Natural killer cell (primary cell): ENCODE measurements around the gene TBC1D22A. TPM values are rescaled to one million over a fixed set of nuclear protein-coding genes. Genes with fewer than 3 reads are reported as not detected.

Experiments
- ATAC-seq, 3 donors: fragments of 150-1000 bp in 2 of 3; fragments of 200-7000 bp in 1 of 3; cut with Tn5 transposase; 1 replicate in 1 of 3; 2 replicates in 2 of 3; pipeline ENCODE4 v1.10.0; 2021; ENCODE audit warnings: mild to moderate bottlenecking in 2 of 3, moderate library complexity in 2 of 3
- DNase-seq, 2 donors: peaks; one replicate each; pipeline versions ENCODE4 v3.0.0 to v3.0.0-alpha.2; 2013 to 2021; ENCODE audit warnings: mixed read lengths in 1 of 2
- H3K27ac ChIP-seq: one replicate; pipeline ENCODE4 v1.5.1; 2013; ENCODE audit warnings: mild to moderate bottlenecking, low read length
- H3K27me3 ChIP-seq: one replicate; pipeline ENCODE4 v1.6.1; 2013; ENCODE audit warnings: low read length; ENCODE audit not compliant: control insufficient read depth, insufficient read depth
- H3K36me3 ChIP-seq: one replicate; pipeline ENCODE4 v1.6.1; 2013; ENCODE audit warnings: low read length; ENCODE audit not compliant: control insufficient read depth, insufficient read depth
- H3K4me1 ChIP-seq: one replicate; pipeline ENCODE4 v1.6.1; 2013; ENCODE audit warnings: low read length; ENCODE audit not compliant: control insufficient read depth, insufficient read depth
- H3K4me3 ChIP-seq: one replicate; pipeline ENCODE4 v1.5.1; 2013; ENCODE audit warnings: low read length
- H3K9me3 ChIP-seq: one replicate; pipeline ENCODE4 v1.6.1; 2013; ENCODE audit warnings: low read length; ENCODE audit not compliant: control insufficient read depth, insufficient read depth
- H3K27ac Mint-ChIP-seq, 2 donors: one replicate each; pipeline ENCODE4 v1.8.0; 2022; ENCODE audit warnings: mild to moderate bottlenecking in 2 of 2, mixed read lengths in 2 of 2, moderate library complexity in 1 of 2
- H3K27me3 Mint-ChIP-seq, 2 donors: one replicate each; pipeline ENCODE4 v1.8.0; 2022; ENCODE audit warnings: low read depth in 2 of 2, mixed read lengths in 2 of 2
- H3K36me3 Mint-ChIP-seq: one replicate; pipeline ENCODE4 v1.8.0; 2022; ENCODE audit warnings: mixed read lengths
- H3K4me1 Mint-ChIP-seq, 2 donors: one replicate each; pipeline ENCODE4 v1.8.0; 2022; ENCODE audit warnings: mixed read lengths in 2 of 2
- H3K4me3 Mint-ChIP-seq: one replicate; pipeline ENCODE4 v1.8.0; 2022; ENCODE audit warnings: mild to moderate bottlenecking, moderate library complexity, mixed read lengths
- H3K9me3 Mint-ChIP-seq, 2 donors: one replicate each; pipeline ENCODE4 v1.8.0; 2022; ENCODE audit warnings: mixed read lengths in 2 of 2
- WGBS: methylation state at CpG from one replicate; pipeline ENCODE4 v1.1.7; 2013; ENCODE audit warnings: missing lambda C conversion rate; ENCODE audit not compliant: insufficient coverage; 5-methylcytosine and 5-hydroxymethylcytosine counted together
- intact Hi-C: fragments of 100-400 bp; cut with micrococcal nuclease; formaldehyde crosslinking; loops from one replicate; pipeline ENCODE4 v1.14.2; 2022
- total RNA-seq, 4 donors: library from RNA; stranded (reverse); fragments of 120-200 nt in 1 of 4; gene quantifications; one replicate each; pipeline versions ENCODE4 v1.2.3 to v1.2.4, GENCODE V29; 2013 to 2022
- TF ChIP-seq, protein P1 (sequence below): fragments of 200-600 bp; IDR thresholded peaks from one replicate; pipeline ENCODE4 v1.8.0; 2022; ENCODE audit warnings: antibody characterized with exemption

TBC1D22A gene
- total RNA-seq, 3 donors from 2014 or later (not counting 1 experiment from before 2014, with no cell fraction given), result 47.4 to 53.7 (median 53.2) TPM

DNA sequence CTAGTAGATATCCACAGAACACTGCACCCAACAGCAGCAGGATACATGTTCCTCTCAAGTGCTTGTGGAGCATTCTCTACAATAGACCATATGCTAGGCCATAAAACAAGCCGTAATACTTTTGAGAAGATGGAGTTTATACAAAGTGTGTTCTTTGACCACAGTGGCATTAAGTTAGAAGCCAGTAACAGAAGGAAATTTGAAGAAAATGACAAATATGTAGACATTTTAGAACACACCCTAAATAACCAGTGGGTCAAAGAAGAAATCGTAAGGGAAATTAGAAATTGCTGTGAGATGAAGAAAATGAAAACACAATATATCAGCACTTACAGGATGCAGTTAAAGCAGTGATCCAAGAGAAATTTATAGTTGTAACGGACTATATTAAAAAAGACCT, 163.4 kb downstream of the TBC1D22A start:
- peaks cover 2 to 3% of the 10 kb centered on the region in 2 donors for H3K9me3 Mint-ChIP-seq
- WGBS, result 100% methylated on average over 1 of the region's 3 CpGs
- Histone ChIP-seq H3K27ac (no peak overlapping the region), H3K36me3 (no peaks in the 10 kb centered on the region), H3K4me1 (no peaks in the 10 kb centered on the region), H3K4me3 (no peak overlapping the region), H3K27me3 (no peaks in the 10 kb centered on the region), H3K9me3 (no peaks in the 10 kb centered on the region)
- no peak overlapping the region for H3K27ac Mint-ChIP-seq
- no peak overlapping the region for H3K4me3 Mint-ChIP-seq
- intact Hi-C loops, result no loop called here
- DNase-seq, result no peak
- ATAC-seq, result no peak
- H3K27me3 Mint-ChIP-seq, result no peaks in the 10 kb centered on the region
- no peaks in the 10 kb centered on the region for H3K36me3 Mint-ChIP-seq
- peaks cover 21 to 22% of the 10 kb centered on the region in 2 donors for H3K4me1 Mint-ChIP-seq
- TF ChIP-seq, protein P1, sequence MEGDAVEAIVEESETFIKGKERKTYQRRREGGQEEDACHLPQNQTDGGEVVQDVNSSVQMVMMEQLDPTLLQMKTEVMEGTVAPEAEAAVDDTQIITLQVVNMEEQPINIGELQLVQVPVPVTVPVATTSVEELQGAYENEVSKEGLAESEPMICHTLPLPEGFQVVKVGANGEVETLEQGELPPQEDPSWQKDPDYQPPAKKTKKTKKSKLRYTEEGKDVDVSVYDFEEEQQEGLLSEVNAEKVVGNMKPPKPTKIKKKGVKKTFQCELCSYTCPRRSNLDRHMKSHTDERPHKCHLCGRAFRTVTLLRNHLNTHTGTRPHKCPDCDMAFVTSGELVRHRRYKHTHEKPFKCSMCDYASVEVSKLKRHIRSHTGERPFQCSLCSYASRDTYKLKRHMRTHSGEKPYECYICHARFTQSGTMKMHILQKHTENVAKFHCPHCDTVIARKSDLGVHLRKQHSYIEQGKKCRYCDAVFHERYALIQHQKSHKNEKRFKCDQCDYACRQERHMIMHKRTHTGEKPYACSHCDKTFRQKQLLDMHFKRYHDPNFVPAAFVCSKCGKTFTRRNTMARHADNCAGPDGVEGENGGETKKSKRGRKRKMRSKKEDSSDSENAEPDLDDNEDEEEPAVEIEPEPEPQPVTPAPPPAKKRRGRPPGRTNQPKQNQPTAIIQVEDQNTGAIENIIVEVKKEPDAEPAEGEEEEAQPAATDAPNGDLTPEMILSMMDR, result no peak

DNA sequence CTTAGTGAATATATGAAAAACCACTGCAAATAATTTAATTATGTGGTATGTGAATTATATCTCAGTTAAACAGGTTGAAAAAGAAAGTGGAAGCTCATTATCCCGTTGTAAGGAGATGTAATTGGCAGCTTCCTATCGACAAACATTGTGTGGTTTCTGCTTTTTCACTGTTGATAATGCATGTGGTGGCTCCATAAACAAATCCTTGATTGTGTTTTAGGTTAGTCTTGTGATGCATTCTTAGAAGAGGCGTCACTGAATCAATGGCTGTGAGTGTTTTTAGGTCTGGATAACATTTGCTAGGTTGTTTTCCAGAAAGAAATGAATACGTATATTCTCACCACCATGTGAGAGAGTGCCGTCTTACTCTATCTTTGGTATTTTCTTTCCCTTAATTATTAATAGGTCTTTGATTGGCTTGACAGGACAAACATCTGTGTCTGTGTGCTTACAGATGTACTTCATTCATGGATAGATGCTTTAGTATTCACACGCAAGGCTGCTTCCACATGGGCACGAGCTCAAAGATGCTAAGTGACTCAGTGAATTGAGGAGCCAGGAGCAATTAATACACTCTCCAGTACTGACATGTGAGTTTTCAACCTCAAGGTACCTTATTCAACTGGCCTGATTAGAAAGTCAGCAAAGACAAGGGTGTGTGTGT, 166.7 kb downstream of the TBC1D22A start:
- WGBS, result 94% methylated on average over 4 of the region's 7 CpGs
- H3K36me3 ChIP-seq, result no peaks in the 10 kb centered on the region
- H3K4me1 Mint-ChIP-seq, result peaks cover 28 to 32% of the 10 kb centered on the region in 2 donors
- no peaks in the 10 kb centered on the region for H3K27me3 Mint-ChIP-seq
- TF ChIP-seq, protein P1, result no peak
- ATAC-seq (no peak), DNase-seq (no peak)
- no peak overlapping the region for H3K4me3 ChIP-seq
- intact Hi-C loops, result no loop called here
- no peaks in the 10 kb centered on the region for H3K9me3 ChIP-seq
- H3K4me1 ChIP-seq, result peaks cover 17% of the 10 kb centered on the region
- H3K36me3 Mint-ChIP-seq, result no peaks in the 10 kb centered on the region
- no peak overlapping the region for H3K4me3 Mint-ChIP-seq
- no peak overlapping the region for H3K27ac ChIP-seq
- no peaks in the 10 kb centered on the region for H3K9me3 Mint-ChIP-seq
- H3K27me3 ChIP-seq, result no peaks in the 10 kb centered on the region
- H3K27ac Mint-ChIP-seq, result peak overlapping the region in 1 of 2 donors; percentile 8

DNA sequence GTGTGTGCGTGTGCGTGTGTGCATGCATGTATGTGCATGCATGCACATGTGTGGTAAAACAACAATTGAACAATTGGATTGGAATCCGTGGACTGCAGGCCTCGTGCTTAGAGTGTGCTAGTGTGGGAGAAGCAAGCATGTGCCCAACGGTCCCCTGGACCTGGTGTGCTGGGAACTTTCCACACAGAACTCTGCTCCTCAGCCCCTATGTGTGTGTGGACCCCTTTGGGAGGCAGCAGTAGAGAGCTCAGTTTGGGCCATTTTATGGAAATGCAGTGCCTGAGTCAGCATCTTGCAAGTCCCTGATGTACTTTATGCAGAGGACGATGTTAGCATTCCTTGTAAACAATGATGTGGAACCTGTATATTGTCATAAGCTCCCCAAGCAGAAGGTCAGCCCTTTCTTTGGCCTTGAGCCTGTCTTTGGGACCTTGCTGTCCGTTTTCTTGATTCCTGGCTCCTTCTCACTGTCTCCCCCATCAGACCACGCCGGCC, 167.3 kb downstream of the TBC1D22A start:
- peaks cover 23% of the 10 kb centered on the region for H3K4me1 ChIP-seq
- WGBS, result 98% methylated on average over 7 of the region's 9 CpGs
- intact Hi-C loops, result loop anchor here (5.0 kb wide), 1 partner anchor 1327 kb away; no protein-coding TSS in a partner anchor
- Mint-ChIP-seq H3K9me3 (no peaks in the 10 kb centered on the region), H3K27ac (no peak overlapping the region), H3K4me3 (no peak overlapping the region), H3K36me3 (no peaks in the 10 kb centered on the region), H3K27me3 (no peaks in the 10 kb centered on the region), H3K4me1 (peaks cover 34 to 38% of the 10 kb centered on the region in 2 donors)
- H3K36me3 ChIP-seq, result no peaks in the 10 kb centered on the region
- no peaks in the 10 kb centered on the region for H3K27me3 ChIP-seq
- H3K9me3 ChIP-seq, result no peaks in the 10 kb centered on the region
- ATAC-seq (no peak), DNase-seq (no peak)
- no peak overlapping the region for H3K4me3 ChIP-seq
- no peak overlapping the region for H3K27ac ChIP-seq
- TF ChIP-seq, protein P1, result no peak
